Measurements from ENCODE around the gene MEX3A. TPM values are rescaled to one million over a fixed set of nuclear protein-coding genes. Genes with fewer than 3 reads are reported as not detected.
A peak's percentile ranks its signal among the peaks of the same experiment; 100 is the strongest.

The MEX3A gene
- total RNA-seq, 1 experiment from 2014 or later = 68.0 TPM

DNA sequence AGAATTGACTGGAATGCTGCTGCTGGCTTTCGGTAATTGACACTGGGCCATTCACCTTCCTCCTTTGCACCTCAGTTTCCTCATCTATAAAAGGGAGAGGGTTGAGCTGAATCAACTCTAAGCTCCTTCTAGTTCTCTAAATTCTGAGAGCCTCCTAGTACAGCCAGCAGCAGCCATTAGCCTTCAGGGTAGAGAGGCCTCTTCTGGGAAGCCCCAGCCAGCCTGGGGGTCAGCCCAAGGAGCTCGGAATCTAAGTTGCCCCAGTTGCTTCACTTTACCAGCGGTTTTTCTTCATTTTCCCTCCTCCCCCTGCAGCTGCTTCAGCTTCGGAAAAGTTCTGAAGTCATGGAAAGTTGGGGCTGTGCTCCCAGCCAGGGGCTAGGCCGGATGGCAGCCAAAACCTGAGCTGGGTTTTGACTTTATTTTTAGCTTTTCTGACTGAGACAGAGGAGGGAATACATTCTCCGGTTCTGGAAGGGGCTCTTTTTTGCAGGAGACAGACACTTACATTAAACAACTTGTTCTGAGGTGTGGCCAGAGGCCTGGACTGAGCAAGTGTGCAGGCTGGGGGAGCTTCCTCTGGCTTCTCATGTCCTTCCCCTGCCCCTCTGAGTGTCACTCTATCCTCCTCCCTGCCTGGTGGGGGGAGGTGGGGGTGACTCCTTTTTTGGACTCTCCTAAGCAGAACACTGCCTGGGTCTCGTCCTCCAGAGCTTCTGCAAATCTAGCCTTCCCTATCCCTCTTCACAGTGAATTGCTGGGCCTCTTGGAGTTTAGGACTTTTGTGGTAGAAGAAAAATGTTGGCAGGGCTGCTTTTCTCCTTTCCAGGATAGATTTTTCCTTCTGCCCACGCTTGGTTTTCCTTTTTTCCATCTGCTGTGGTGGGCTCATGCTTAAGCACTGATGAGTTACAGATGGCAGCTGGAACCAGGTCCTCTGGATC, 46.7 kb upstream of the MEX3A start:
- Mint-ChIP-seq H3K4me1 (peaks cover 36 to 37% of the 10 kb centered on the region in 2 experiments), H3K27ac (peak overlapping the region; percentile 93 to 100 (median 93); a peak in 6 of 7 replicates), H3K36me3 (ENCODE audit: insufficient read depth in 1 of 3, low read depth in 3 of 3) (peaks cover 9 to 18% (median 13%) of the 10 kb centered on the region in 3 experiments), H3K4me3 (no peak overlapping the region; a peak in 1 of 5 replicates), H3K9me3 (no peaks in the 10 kb centered on the region), H3K27me3 (ENCODE audit: low read depth) (no peaks in the 10 kb centered on the region)
- Histone ChIP-seq H3K79me2 (ENCODE audit: insufficient read depth, low read length) (no peaks in the 10 kb centered on the region), H4K8ac (replicated peaks; ENCODE audit: insufficient read length, low read depth, low read length) (no peak overlapping the region), H3K23me2 (ENCODE audit: insufficient read length, low read depth, low read length, poor library complexity, severe bottlenecking) (no peaks in the 10 kb centered on the region), H2BK15ac (ENCODE audit: low read depth, low read length) (no peak overlapping the region), H4K20me1 (ENCODE audit: control insufficient read depth, insufficient read depth, insufficient read length) (no peaks in the 10 kb centered on the region), H2BK5ac (ENCODE audit: insufficient read length, low read length) (no peak overlapping the region), H2BK120ac (ENCODE audit: low read depth, low read length, poor library complexity, severe bottlenecking) (no peak overlapping the region), H3K9ac (ENCODE audit: extremely low read depth, insufficient read length, low read length) (no peak overlapping the region), H3T11ph (ENCODE audit: low read length) (no peak overlapping the region), H3K4me2 (ENCODE audit: insufficient read depth, insufficient read length, low read length) (no peak overlapping the region), H3K56ac (ENCODE audit: insufficient read length, low read depth, low read length) (no peak overlapping the region), H3K23ac (ENCODE audit: insufficient read length, low read depth, low read length) (no peak overlapping the region), H4K91ac (ENCODE audit: insufficient read length, low read depth, low read length) (no peak overlapping the region), H3K4me1 (ENCODE audit: insufficient read depth, low read length) (peaks cover 14% of the 10 kb centered on the region), H3K4ac (ENCODE audit: low read depth, low read length) (no peak overlapping the region), H3K27me3 (ENCODE audit: insufficient read depth, low read length) (no peaks in the 10 kb centered on the region), H2BK20ac (ENCODE audit: low read depth, low read length, poor library complexity, severe bottlenecking) (no peak overlapping the region), H3K9me3 (ENCODE audit: control insufficient read depth, low read depth, low read length) (no peaks in the 10 kb centered on the region), H3K18ac (ENCODE audit: insufficient read length, low read depth, low read length) (no peak overlapping the region), H2AFZ (ENCODE audit: low read length) (no peak overlapping the region), H4K5ac (ENCODE audit: insufficient read length, low read depth, low read length) (no peak overlapping the region), H3K27ac (ENCODE audit: insufficient read length, low read depth, low read length) (no peak overlapping the region), H2AK5ac (ENCODE audit: insufficient read length, low read length) (no peak overlapping the region), H3K79me1 (ENCODE audit: insufficient read depth, low read depth, low read length, poor library complexity, severe bottlenecking) (no peaks in the 10 kb centered on the region), H2BK12ac (ENCODE audit: insufficient read length, low read depth, low read length) (no peak overlapping the region), H3K14ac (ENCODE audit: insufficient read depth, low read length) (peak overlapping the region; percentile 58; the same call in 1 of the 2 replicates)
- WGBS (ENCODE audit: extremely low coverage, insufficient read length, low lambda C conversion rate) = no CpG with 5 or more reads among the region's 8 CpGs
- DNase-seq = no peak
- TF ChIP-seq, protein P1, sequence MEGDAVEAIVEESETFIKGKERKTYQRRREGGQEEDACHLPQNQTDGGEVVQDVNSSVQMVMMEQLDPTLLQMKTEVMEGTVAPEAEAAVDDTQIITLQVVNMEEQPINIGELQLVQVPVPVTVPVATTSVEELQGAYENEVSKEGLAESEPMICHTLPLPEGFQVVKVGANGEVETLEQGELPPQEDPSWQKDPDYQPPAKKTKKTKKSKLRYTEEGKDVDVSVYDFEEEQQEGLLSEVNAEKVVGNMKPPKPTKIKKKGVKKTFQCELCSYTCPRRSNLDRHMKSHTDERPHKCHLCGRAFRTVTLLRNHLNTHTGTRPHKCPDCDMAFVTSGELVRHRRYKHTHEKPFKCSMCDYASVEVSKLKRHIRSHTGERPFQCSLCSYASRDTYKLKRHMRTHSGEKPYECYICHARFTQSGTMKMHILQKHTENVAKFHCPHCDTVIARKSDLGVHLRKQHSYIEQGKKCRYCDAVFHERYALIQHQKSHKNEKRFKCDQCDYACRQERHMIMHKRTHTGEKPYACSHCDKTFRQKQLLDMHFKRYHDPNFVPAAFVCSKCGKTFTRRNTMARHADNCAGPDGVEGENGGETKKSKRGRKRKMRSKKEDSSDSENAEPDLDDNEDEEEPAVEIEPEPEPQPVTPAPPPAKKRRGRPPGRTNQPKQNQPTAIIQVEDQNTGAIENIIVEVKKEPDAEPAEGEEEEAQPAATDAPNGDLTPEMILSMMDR (conservative IDR thresholded peaks at IDR 0.05) = no peak

All from H9 (cell line).